ENCODE results near the gene BCAR3. TPM values are rescaled to one million over a fixed set of nuclear protein-coding genes. Genes with fewer than 3 reads are reported as not detected.

The BCAR3 gene
- total RNA-seq, 2 donors from 2014 or later: 22.9 to 52.8 TPM

- Histone ChIP-seq H3K4me1 (replicated peaks) (no peaks in the 10 kb centered on the region), H3K36me3 (no peaks in the 10 kb centered on the region), H3K9me3 (no peaks in the 10 kb centered on the region), H3K27me3 (replicated peaks; ENCODE audit: insufficient read depth) (no peaks in the 10 kb centered on the region), H3K4me3 (no peak overlapping the region), H3K27ac (no peak overlapping the region)
- DNase-seq (ENCODE audit: low spot score): no peak
- TF ChIP-seq, protein P1, sequence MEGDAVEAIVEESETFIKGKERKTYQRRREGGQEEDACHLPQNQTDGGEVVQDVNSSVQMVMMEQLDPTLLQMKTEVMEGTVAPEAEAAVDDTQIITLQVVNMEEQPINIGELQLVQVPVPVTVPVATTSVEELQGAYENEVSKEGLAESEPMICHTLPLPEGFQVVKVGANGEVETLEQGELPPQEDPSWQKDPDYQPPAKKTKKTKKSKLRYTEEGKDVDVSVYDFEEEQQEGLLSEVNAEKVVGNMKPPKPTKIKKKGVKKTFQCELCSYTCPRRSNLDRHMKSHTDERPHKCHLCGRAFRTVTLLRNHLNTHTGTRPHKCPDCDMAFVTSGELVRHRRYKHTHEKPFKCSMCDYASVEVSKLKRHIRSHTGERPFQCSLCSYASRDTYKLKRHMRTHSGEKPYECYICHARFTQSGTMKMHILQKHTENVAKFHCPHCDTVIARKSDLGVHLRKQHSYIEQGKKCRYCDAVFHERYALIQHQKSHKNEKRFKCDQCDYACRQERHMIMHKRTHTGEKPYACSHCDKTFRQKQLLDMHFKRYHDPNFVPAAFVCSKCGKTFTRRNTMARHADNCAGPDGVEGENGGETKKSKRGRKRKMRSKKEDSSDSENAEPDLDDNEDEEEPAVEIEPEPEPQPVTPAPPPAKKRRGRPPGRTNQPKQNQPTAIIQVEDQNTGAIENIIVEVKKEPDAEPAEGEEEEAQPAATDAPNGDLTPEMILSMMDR (IDR thresholded peaks at IDR 0.05): no peak
- TF ChIP-seq POLR2AphosphoS5 (IDR thresholded peaks at IDR 0.05) (no peak), POLR2A (IDR thresholded peaks at IDR 0.05) (no peak)
- intact Hi-C loops (cut with DNase I): no loop called here
- WGBS: 92% methylated on average over 3 of the region's 3 CpGs
These were observed 135.3 kb downstream of the BCAR3 start for GRCh38 chr1:93546162-93546863.

GRCh38 chr1:93542398-93542797 lies 139.2 kb downstream of the BCAR3 start:
- no peak for TF ChIP-seq POLR2AphosphoS5 (IDR thresholded peaks at IDR 0.05)
- TF ChIP-seq POLR2A (IDR thresholded peaks at IDR 0.05): no peak
- TF ChIP-seq, protein P1 (IDR thresholded peaks at IDR 0.05): no peak
- intact Hi-C loops (cut with DNase I): no loop called here
- WGBS: 95% methylated on average over 1 of the region's 1 CpG
- no peak overlapping the region for H3K27ac ChIP-seq
- H3K9me3 ChIP-seq: no peaks in the 10 kb centered on the region
- no peaks in the 10 kb centered on the region for H3K36me3 ChIP-seq
- no peak overlapping the region for H3K4me3 ChIP-seq
- no peaks in the 10 kb centered on the region for H3K4me1 ChIP-seq (replicated peaks)
- H3K27me3 ChIP-seq (replicated peaks; ENCODE audit: insufficient read depth): no peaks in the 10 kb centered on the region
- DNase-seq (ENCODE audit: low spot score): no peak

- TF ChIP-seq POLR2A (IDR thresholded peaks at IDR 0.05): no peak
- TF ChIP-seq, protein P1 (IDR thresholded peaks at IDR 0.05): no peak
- Histone ChIP-seq H3K4me1 (replicated peaks) (no peaks in the 10 kb centered on the region), H3K27me3 (replicated peaks; ENCODE audit: insufficient read depth) (no peaks in the 10 kb centered on the region), H3K4me3 (no peak overlapping the region), H3K27ac (no peak overlapping the region), H3K36me3 (no peaks in the 10 kb centered on the region), H3K9me3 (no peaks in the 10 kb centered on the region)
- DNase-seq (ENCODE audit: low spot score): no peak
- intact Hi-C loops (cut with DNase I): no loop called here
- WGBS: 72% methylated on average over 4 of the region's 4 CpGs
These were observed 140.6 kb downstream of the BCAR3 start for GRCh38 chr1:93541045-93541444.

DNA sequence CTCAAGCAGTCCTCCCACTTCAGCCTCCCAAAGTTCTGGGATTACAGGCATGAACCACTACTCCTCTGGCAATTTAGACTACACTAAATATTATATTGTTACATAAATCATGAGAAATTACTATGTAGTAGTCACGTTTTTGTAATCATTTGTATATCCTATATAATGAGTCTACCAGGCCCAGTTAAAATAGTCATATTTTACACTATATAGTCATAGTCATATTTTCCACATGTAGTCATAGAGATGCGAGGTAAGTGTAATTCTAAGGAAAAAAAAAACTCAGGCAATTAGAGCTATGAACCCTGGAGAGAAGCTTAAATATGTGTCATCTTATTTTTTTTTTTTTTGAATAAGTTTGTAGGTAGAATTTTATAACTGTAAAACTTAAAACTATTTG lies 143.7 kb downstream of the BCAR3 start:
- Histone ChIP-seq H3K27ac (no peak overlapping the region), H3K4me1 (replicated peaks) (no peaks in the 10 kb centered on the region), H3K36me3 (no peaks in the 10 kb centered on the region), H3K27me3 (replicated peaks; ENCODE audit: insufficient read depth) (no peaks in the 10 kb centered on the region), H3K4me3 (no peak overlapping the region), H3K9me3 (no peaks in the 10 kb centered on the region)
- no peak for DNase-seq (ENCODE audit: low spot score)
- WGBS: 84% methylated on average over 2 of the region's 2 CpGs
- TF ChIP-seq POLR2AphosphoS5 (IDR thresholded peaks at IDR 0.05) (no peak), POLR2A (IDR thresholded peaks at IDR 0.05) (no peak)
- TF ChIP-seq, protein P1 (IDR thresholded peaks at IDR 0.05): no peak
- intact Hi-C loops (cut with DNase I): no loop called here

GRCh38 chr1:93537396-93537795 lies 144.2 kb downstream of the BCAR3 start:
- intact Hi-C loops (cut with DNase I): no loop called here
- no peak overlapping the region for H3K27ac ChIP-seq
- H3K4me1 ChIP-seq (replicated peaks): no peaks in the 10 kb centered on the region
- no peaks in the 10 kb centered on the region for H3K9me3 ChIP-seq
- no peak for DNase-seq (ENCODE audit: low spot score)
- no peaks in the 10 kb centered on the region for H3K27me3 ChIP-seq (replicated peaks; ENCODE audit: insufficient read depth)
- H3K4me3 ChIP-seq: no peak overlapping the region
- no peaks in the 10 kb centered on the region for H3K36me3 ChIP-seq
- no peak for TF ChIP-seq POLR2AphosphoS5 (IDR thresholded peaks at IDR 0.05)
- TF ChIP-seq, protein P1 (IDR thresholded peaks at IDR 0.05): no peak
- no peak for TF ChIP-seq POLR2A (IDR thresholded peaks at IDR 0.05)

Measured in prostate gland (tissue), 2 donors.